GM12875 (cell line): Measurements from ENCODE around the gene ARID1A.
"Not testable (repeated sequence)": the region's sequence is repeated elsewhere in the genome, so short reads cannot be mapped to it uniquely, and the experiment has no call there.

ENCODE experiments used
- H3K4me3 ChIP-seq: one replicate; pipeline ENCODE4 v1.5.1; 2011; ENCODE audit warnings: low read depth, low read length, control low read depth
- CTCF ChIP-seq: IDR thresholded peaks from 2 replicates; pipeline ENCODE4 v1.5.1; 2011; ENCODE audit warnings: low read depth, mild to moderate bottlenecking, control low read depth, inconsistent platforms, low read length, moderate library complexity, borderline replicate concordance; ENCODE audit not compliant: insufficient read depth

Gene ARID1A

GRCh38 chr1:26701266-26701994 lies 5.6 kb downstream of the ARID1A start:
- no peak overlapping the region for H3K4me3 ChIP-seq
- TF ChIP-seq CTCF: no peak

GRCh38 chr1:26701995-26702679 lies 6.3 kb downstream of the ARID1A start:
- no peak for TF ChIP-seq CTCF
- H3K4me3 ChIP-seq: no peak overlapping the region

GRCh38 chr1:26702680-26703038 lies 6.8 kb downstream of the ARID1A start:
- no peak overlapping the region for H3K4me3 ChIP-seq

GRCh38 chr1:26703478-26703877 lies 7.7 kb downstream of the ARID1A start:
- no peak overlapping the region for H3K4me3 ChIP-seq
- TF ChIP-seq CTCF: no peak

More at GRCh38 chr1:26702680-26703038, 6.8 kb downstream of the ARID1A start:
- TF ChIP-seq CTCF: no peak

GRCh38 chr1:26704629-26705028 lies 8.8 kb downstream of the ARID1A start:
- no peak overlapping the region for H3K4me3 ChIP-seq
- TF ChIP-seq CTCF: no peak

- not testable (repeated sequence) for H3K4me3 ChIP-seq
These were observed 9.4 kb downstream of the ARID1A start for GRCh38 chr1:26705227-26705626.

- no peak overlapping the region for H3K4me3 ChIP-seq
- TF ChIP-seq CTCF: no peak
These were observed 10.0 kb downstream of the ARID1A start for GRCh38 chr1:26705788-26706311.
